Activated naive CD4-positive, alpha-beta T cell treated with anti-CD3 and anti-CD28 coated beads, Interleukin-2, amount 50 U/mL, for 72 hours (primary cell): ENCODE data around the gene SMAD3. TPM values are rescaled to one million over a fixed set of nuclear protein-coding genes. Genes with fewer than 3 reads are reported as not detected.
A peak's percentile ranks its signal among the peaks of the same experiment; 100 is the strongest.
"Not testable (repeated sequence)": the region's sequence is repeated elsewhere in the genome, so short reads cannot be mapped to it uniquely, and the experiment has no call there.

ENCODE experiments used
- ATAC-seq, 2 donors: fragments of 150-1000 bp; cut with Tn5 transposase; 2 replicates each; pipeline ENCODE4 v1.10.0; 2021; ENCODE audit warnings: mild to moderate bottlenecking in 2 of 2, moderate library complexity in 2 of 2
- DNase-seq, 2 donors: peaks; one replicate each; pipeline ENCODE4 v3.0.0; 2021 to 2022; ENCODE audit warnings: low spot score in 2 of 2
- H3K27ac Mint-ChIP-seq, 2 donors: one replicate each; pipeline ENCODE4 v1.8.0; 2022; ENCODE audit warnings: mild to moderate bottlenecking in 2 of 2, mixed read lengths in 2 of 2
- H3K36me3 Mint-ChIP-seq, 2 donors: one replicate each; pipeline ENCODE4 v1.8.0; 2022; ENCODE audit warnings: mixed read lengths in 2 of 2
- H3K9me3 Mint-ChIP-seq, 2 donors: one replicate each; pipeline ENCODE4 v1.8.0; 2022; ENCODE audit warnings: mixed read lengths in 2 of 2
- total RNA-seq, 2 donors: library from RNA; stranded (reverse); gene quantifications; one replicate each; pipeline ENCODE4 v1.2.3, GENCODE V29; 2022

SMAD3 gene
- total RNA-seq, 2 donors from 2014 or later, result 15.4 to 75.9 TPM

DNA sequence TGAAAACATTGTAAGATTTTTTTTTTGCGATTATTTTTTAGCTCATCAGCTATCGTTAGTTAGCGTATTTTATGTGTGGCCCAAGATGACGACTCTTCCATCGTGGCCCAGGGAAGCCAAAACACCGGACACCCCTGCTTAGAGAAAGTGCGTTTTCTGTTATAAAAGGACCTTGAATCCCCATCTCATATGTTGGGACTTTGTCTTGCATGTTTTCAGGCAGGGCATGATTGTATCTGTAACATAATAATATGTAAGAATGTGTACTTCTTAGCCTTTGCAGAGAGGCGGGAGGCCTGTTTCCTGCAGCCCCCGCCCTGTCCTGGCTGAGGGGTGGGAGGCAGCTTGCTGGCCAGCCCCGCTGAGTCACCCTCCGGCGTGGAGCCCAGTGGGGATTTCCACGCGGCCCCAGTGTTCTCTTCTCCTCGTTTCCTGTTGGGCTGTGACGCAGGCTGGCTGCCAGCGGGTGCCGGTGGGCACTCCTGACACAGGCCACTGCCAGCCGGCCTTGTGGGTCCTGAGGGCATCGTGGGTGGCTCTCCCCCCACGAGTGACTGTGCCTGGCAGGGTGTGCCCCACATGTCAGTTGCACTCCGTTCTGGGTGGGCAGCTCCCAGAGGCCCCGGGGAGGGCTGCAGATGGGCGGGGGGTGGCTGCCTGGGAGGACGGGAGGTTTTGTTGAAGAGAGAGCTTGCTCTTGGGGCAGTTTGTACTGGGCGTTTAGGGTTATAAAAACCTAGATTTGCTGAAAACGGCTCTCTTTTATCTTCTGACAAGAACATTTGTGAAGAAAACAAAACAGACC, 55.6 kb downstream of the SMAD3 start:
- ATAC-seq, result peak; percentile 91 to 95

GRCh38 chr15:67121644-67122605, 56.5 kb downstream of the SMAD3 start:
- peaks cover 4 to 6% of the 10 kb centered on the region in 2 donors for H3K9me3 Mint-ChIP-seq
- DNase-seq (no peak), ATAC-seq (no peak)
- H3K36me3 Mint-ChIP-seq, result peaks cover 6 to 49% of the 10 kb centered on the region in 2 donors
- peak overlapping the region; percentile 91 to 98 for H3K27ac Mint-ChIP-seq

More for the DNA sequence above, 55.6 kb downstream of the SMAD3 start:
- Mint-ChIP-seq H3K9me3 (peaks cover 4 to 6% of the 10 kb centered on the region in 2 donors), H3K36me3 (peaks cover 15 to 48% of the 10 kb centered on the region in 2 donors), H3K27ac (peak overlapping the region; percentile 91 to 98)
- peak; percentile 77 to 92 for DNase-seq

DNA sequence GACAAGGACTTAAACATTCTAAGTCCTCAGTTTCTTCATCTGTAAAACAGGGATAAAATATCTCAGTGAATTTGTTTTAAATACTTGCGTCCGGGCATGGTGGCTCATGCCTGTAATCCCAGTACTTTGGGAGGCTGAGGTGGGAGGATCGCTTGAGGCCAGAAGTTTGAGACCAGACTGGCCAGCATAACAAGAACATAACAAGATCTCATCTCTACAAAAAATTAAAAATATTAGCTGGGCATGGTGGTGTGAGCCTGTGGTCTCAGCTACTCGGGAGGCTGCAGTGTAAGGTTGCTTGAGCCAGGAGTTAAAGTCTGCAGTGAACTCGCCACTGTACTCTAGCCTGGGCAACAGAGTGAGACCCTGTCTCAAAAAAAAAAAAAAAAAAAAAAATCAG, 57.4 kb downstream of the SMAD3 start:
- DNase-seq, result not testable (repeated sequence)
- peaks cover 4 to 47% of the 10 kb centered on the region in 2 donors for H3K36me3 Mint-ChIP-seq

GRCh38 chr15:67123291-67123690, 57.9 kb downstream of the SMAD3 start:
- not testable (repeated sequence) for H3K27ac Mint-ChIP-seq, DNase-seq, H3K9me3 Mint-ChIP-seq, ATAC-seq
- H3K36me3 Mint-ChIP-seq, result peaks cover 4 to 42% of the 10 kb centered on the region in 2 donors

More for the DNA sequence above, 57.4 kb downstream of the SMAD3 start:
- H3K9me3 Mint-ChIP-seq, ATAC-seq: not testable (repeated sequence)
- H3K27ac Mint-ChIP-seq, result peak overlapping the region in 1 of 2 donors; percentile 91

DNA sequence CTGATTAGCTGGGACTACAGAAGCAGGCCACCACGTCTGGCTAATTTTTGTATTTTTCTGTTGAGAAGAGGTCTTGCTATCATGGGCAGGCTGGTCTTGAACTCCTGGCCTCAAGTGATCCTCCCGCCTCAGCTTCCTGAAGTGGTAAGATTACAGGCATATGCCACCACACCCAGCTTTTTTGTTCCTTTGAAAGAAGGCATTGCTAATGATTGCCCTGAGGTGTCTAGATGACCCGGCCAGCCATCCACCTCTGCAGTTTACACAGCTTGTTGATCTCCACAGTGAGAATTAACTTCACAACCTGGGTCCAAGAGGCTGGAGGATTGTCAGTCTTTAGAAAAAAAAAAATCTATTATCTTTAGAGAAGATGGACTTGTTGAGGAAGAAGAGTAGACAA, 58.7 kb downstream of the SMAD3 start:
- H3K27ac Mint-ChIP-seq, result peak overlapping the region in 1 of 2 donors; percentile 60
- peaks cover 0 to 1% of the 10 kb centered on the region in 2 donors for H3K9me3 Mint-ChIP-seq
- DNase-seq, result no peak
- no peak for ATAC-seq
- peaks cover 0 to 34% of the 10 kb centered on the region in 2 donors for H3K36me3 Mint-ChIP-seq

DNA sequence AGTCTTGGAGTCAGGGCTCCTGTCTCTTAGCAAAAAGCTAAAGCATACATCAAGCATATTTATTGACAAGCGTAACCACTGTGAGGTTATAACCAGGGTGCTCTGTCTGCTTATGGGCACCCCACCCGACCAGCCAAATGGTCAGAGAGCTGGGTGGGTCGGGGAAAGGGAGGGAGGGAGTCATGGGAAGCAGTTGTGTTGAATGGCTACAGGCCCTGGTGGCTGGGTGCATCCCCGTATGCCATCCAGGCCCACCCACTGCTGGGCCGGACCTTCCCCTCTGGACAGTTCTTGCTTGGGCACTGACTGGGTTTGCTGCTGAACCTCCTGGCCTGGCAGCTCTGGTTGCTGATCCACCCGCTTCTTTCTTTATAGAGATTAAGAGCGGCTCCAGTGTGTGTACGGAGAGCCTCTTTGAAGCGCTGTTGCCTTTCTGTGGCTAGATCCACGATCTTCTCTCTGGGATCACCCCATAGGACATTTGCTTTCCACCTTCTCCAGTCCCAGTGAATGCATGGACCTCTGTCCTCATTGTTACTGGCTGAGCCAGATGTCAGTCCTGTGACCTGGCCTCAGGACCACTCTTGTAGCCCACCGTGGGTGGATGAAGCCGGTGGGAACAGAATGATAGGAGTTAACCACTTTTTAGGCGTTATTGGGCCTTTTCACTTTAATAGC, 59.6 kb downstream of the SMAD3 start:
- Mint-ChIP-seq H3K9me3 (no peaks in the 10 kb centered on the region), H3K27ac (no peak overlapping the region), H3K36me3 (peaks cover 0 to 31% of the 10 kb centered on the region in 2 donors)
- no peak for DNase-seq
- ATAC-seq, result no peak

DNA sequence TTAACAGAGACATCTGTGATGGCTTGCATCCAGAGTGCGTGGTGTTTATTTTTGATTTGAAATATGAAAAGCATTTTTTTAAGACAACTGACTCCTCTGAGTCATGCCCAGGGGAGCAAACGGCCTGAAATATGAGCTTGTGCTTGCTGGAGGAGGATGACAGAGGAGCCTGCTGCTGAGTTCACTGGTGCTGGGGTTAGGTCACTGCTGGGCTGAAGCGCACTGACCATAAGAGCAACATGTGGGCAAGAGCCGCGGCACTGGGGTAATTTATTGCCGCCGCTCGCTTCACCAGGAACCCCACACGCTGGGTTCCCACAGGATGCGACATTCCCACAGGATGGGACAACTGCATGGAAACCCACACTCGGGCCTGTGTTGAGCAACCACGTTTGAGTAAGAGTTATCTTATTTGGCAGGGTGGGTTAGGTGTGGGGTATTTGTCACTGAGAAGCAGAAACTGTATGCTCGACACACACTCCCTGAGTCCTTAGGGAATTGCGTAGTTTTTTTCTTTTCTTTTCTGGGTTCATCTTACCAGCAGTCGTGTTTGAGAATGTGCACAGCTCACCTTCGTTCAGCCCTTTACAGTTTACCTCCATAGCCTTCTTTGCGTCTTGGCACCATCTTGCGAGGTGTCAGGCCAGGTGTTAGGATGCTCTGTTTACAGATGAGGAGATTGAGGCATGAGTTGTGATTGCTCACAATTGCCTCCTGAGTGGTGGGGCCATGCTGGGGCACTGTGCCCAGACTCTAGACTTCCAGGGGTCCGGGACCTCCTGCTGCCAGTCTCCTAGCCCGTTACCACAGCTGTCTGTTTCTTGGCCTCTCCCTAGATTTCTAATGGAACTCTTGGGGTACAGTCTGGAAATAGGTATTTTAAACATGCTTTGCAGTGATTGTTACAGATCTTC, 60.4 kb downstream of the SMAD3 start:
- Mint-ChIP-seq H3K27ac (peak overlapping the region in 1 of 2 donors; percentile 68), H3K36me3 (peaks cover 0 to 31% of the 10 kb centered on the region in 2 donors), H3K9me3 (no peaks in the 10 kb centered on the region)
- ATAC-seq (no peak), DNase-seq (no peak)

GRCh38 chr15:67126551-67127330, 61.3 kb downstream of the SMAD3 start:
- no peak for DNase-seq
- H3K36me3 Mint-ChIP-seq, result peaks cover 0 to 31% of the 10 kb centered on the region in 2 donors
- H3K27ac Mint-ChIP-seq, result peak overlapping the region; percentile 59 to 68
- ATAC-seq, result no peak
- no peaks in the 10 kb centered on the region for H3K9me3 Mint-ChIP-seq

DNA sequence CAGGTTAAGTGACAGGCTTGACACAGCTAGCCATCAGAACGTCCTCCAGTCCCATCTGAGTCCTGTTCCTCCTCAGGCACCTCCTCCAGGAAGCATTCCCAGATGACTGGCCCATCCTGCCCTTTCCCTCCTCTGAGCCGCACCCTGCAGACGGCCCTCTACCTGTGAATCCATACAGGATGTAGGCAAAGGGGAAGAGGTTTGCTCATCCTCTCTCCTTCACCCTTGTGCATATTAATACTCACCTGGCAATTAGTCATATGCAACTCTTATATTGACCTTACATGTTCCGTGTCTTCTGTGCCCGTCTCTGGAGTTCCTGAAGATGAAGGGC, 61.9 kb downstream of the SMAD3 start:
- H3K27ac Mint-ChIP-seq, result peak overlapping the region; percentile 13 to 59
- DNase-seq, result no peak
- no peaks in the 10 kb centered on the region for H3K9me3 Mint-ChIP-seq
- H3K36me3 Mint-ChIP-seq, result peaks cover 0 to 30% of the 10 kb centered on the region in 2 donors
- peak in 1 of 2 donors; percentile 15 for ATAC-seq

DNA sequence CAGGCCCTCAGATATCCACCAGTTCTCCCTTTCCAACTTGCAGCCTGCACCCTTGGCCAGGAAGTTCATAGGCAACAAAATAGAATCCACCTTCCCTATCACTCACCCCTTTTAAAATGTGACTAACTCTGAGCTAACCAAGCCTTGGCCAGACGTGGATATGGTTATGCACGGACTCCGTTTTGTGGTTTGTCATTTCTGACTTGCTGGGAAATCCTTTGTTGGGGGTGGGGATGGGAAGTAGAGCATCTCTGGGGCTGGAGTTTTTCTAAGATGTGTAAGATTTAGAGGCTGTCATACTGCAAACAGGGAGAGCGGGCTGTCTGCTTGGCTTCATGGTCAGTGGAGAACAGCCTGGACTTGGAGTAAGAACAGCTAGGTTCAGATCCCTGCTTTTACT, 62.6 kb downstream of the SMAD3 start:
- DNase-seq, result no peak
- Mint-ChIP-seq H3K36me3 (peaks cover 0 to 25% of the 10 kb centered on the region in 2 donors), H3K9me3 (no peaks in the 10 kb centered on the region), H3K27ac (peak overlapping the region; percentile 13 to 59)
- ATAC-seq, result peak; percentile 64 to 93

DNA sequence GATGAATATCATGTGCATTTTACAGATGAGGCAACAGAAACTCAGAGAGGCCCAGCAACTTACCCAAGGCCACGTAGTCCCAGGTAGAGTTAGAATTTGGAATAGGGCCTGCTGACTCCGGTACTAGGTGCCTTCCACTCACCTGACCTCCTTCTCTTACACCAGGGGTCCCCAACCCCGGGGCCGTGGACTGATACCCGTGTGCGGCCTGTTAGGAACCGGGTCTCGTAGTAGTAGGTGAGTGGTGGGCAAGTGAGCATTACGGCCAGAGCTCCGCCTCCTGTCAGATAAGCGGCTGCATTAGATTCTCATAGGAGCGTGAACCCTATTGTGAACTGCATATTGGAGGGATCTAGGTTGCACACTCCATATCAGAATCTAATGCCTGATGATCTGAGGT, 64.8 kb downstream of the SMAD3 start:
- no peaks in the 10 kb centered on the region for H3K9me3 Mint-ChIP-seq
- no peak for DNase-seq
- ATAC-seq, result no peak
- peak overlapping the region in 1 of 2 donors; percentile 66 for H3K27ac Mint-ChIP-seq
- peaks cover 0 to 24% of the 10 kb centered on the region in 2 donors for H3K36me3 Mint-ChIP-seq

- peak in 1 of 2 donors; percentile 73 for ATAC-seq
- Mint-ChIP-seq H3K36me3 (peaks cover 0 to 24% of the 10 kb centered on the region in 2 donors), H3K27ac (peak overlapping the region in 1 of 2 donors; percentile 66), H3K9me3 (no peaks in the 10 kb centered on the region)
- no peak for DNase-seq
Observed at GRCh38 chr15:67130673-67131601, 65.5 kb downstream of the SMAD3 start.

- H3K9me3 Mint-ChIP-seq, result no peaks in the 10 kb centered on the region
- peak overlapping the region in 1 of 2 donors; percentile 77 for H3K27ac Mint-ChIP-seq
- DNase-seq (no peak), ATAC-seq (no peak)
- peaks cover 0 to 22% of the 10 kb centered on the region in 2 donors for H3K36me3 Mint-ChIP-seq
Observed at GRCh38 chr15:67132276-67132675, 66.9 kb downstream of the SMAD3 start.

DNA sequence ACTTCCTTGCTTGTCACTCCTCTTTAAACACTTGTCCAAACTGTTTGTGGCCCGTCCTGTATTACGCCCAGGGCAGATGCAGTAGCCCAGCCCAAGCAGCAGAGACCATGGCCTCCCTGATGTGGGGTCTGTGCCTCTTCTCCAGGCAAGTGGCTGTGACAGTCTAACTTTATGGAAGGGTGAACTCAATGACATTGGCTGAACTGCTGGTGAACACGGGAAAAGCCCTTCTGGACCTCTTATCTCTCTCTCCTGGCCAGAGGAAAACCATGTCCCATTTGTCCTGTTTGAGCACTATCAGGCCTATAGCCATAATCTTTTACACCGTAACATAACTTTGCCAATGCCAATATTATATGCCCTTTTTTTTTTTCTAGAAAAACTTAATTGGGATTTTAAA, 67.6 kb downstream of the SMAD3 start:
- no peak for ATAC-seq
- no peaks in the 10 kb centered on the region for H3K9me3 Mint-ChIP-seq
- H3K36me3 Mint-ChIP-seq, result peaks cover 0 to 17% of the 10 kb centered on the region in 2 donors
- peak overlapping the region; percentile 51 to 94 for H3K27ac Mint-ChIP-seq
- DNase-seq, result no peak
